ENCODE data around the gene CNTNAP2.
"Not testable (repeated sequence)": the region's sequence is repeated elsewhere in the genome, so short reads cannot be mapped to it uniquely, and the experiment has no call there.

CNTNAP2 gene

GRCh38 chr7:147033641-147034040 is 917.0 kb downstream of the CNTNAP2 start:
- no peak for DNase-seq

GRCh38 chr7:147041438-147041837 is 924.8 kb downstream of the CNTNAP2 start:
- no peak for DNase-seq

GRCh38 chr7:147044941-147045340 is 928.3 kb downstream of the CNTNAP2 start:
- no peak for DNase-seq

- DNase-seq, result no peak
These were observed 931.1 kb downstream of the CNTNAP2 start for GRCh38 chr7:147047696-147048095.

- no peak for DNase-seq
These were observed 932.3 kb downstream of the CNTNAP2 start for GRCh38 chr7:147048864-147049263.

GRCh38 chr7:147052818-147053217 is 936.2 kb downstream of the CNTNAP2 start:
- no peak for DNase-seq

GRCh38 chr7:147053746-147054145 is 937.1 kb downstream of the CNTNAP2 start:
- DNase-seq, result peak; percentile 58

- DNase-seq, result no peak
These were observed 943.5 kb downstream of the CNTNAP2 start for GRCh38 chr7:147060070-147060469.

- DNase-seq, result no peak
These were observed 946.3 kb downstream of the CNTNAP2 start for GRCh38 chr7:147062897-147063296.

- no peak for DNase-seq
These were observed 952.2 kb downstream of the CNTNAP2 start for GRCh38 chr7:147068842-147069241.

- DNase-seq, result no peak
These were observed 953.2 kb downstream of the CNTNAP2 start for GRCh38 chr7:147069771-147070170.

GRCh38 chr7:147070886-147071285 is 954.3 kb downstream of the CNTNAP2 start:
- no peak for DNase-seq

- no peak for DNase-seq
These were observed 954.9 kb downstream of the CNTNAP2 start for GRCh38 chr7:147071536-147071935.

- DNase-seq, result no peak
These were observed 961.7 kb downstream of the CNTNAP2 start for GRCh38 chr7:147078312-147078711.

- no peak for DNase-seq
These were observed 962.5 kb downstream of the CNTNAP2 start for GRCh38 chr7:147079083-147079482.

GRCh38 chr7:147079921-147080420 is 963.4 kb downstream of the CNTNAP2 start:
- DNase-seq, result no peak

- DNase-seq, result no peak
These were observed 964.5 kb downstream of the CNTNAP2 start for GRCh38 chr7:147081117-147081516.

- DNase-seq, result peak; percentile 50
These were observed 972.5 kb downstream of the CNTNAP2 start for GRCh38 chr7:147089051-147089461.

GRCh38 chr7:147089608-147090007 is 973.0 kb downstream of the CNTNAP2 start:
- no peak for DNase-seq

GRCh38 chr7:147096629-147097028 is 980.0 kb downstream of the CNTNAP2 start:
- DNase-seq, result no peak

- no peak for DNase-seq
These were observed 986.6 kb downstream of the CNTNAP2 start for GRCh38 chr7:147103224-147103623.

GRCh38 chr7:147106746-147107145 is 990.1 kb downstream of the CNTNAP2 start:
- DNase-seq, result no peak

GRCh38 chr7:147114525-147114924 is 997.9 kb downstream of the CNTNAP2 start:
- DNase-seq, result not testable (repeated sequence)

- DNase-seq, result no peak
These were observed 1019.8 kb downstream of the CNTNAP2 start for GRCh38 chr7:147136352-147136751.

- no peak for DNase-seq
These were observed 1028.6 kb downstream of the CNTNAP2 start for GRCh38 chr7:147145194-147145593.
